VCaP (cell line): ENCODE data around the gene CXCL8.

Experiments used
- H3K27ac ChIP-seq: fragments of 450-650 bp; 2 replicates; pipeline ENCODE4 v1.5.1; 2017
- CTCF ChIP-seq: fragments of 450-650 bp; conservative IDR thresholded peaks from 2 replicates; pipeline ENCODE4 v1.5.1; 2017; ENCODE audit warnings: mild to moderate bottlenecking, moderate library complexity

CXCL8 gene

GRCh38 chr4:73740353-73740778 is at the start of gene CXCL8:
Gene CXCL8, plus strand, starts transcription at chr4:73740569. Its CDS starts 90 bp downstream, at chr4:73740659.
- TF ChIP-seq CTCF: no peak
- peak within 1 kb of the TSS; percentile 71 for H3K27ac ChIP-seq

- peak overlapping the region; percentile 84 for H3K27ac ChIP-seq
These were observed 49.2 kb upstream of the CXCL8 start for GRCh38 chr4:73691201-73691600.

- peak overlapping the region; percentile 84 for H3K27ac ChIP-seq
- no peak for TF ChIP-seq CTCF
These were observed 48.6 kb upstream of the CXCL8 start for GRCh38 chr4:73691759-73692158.

- peak overlapping the region; percentile 84 for H3K27ac ChIP-seq
- TF ChIP-seq CTCF: no peak
These were observed 48.1 kb upstream of the CXCL8 start for GRCh38 chr4:73692254-73692653.

GRCh38 chr4:73692701-73693100 is 47.7 kb upstream of the CXCL8 start:
- no peak for TF ChIP-seq CTCF
- peak overlapping the region; percentile 84 for H3K27ac ChIP-seq

GRCh38 chr4:73693811-73694210 is 46.6 kb upstream of the CXCL8 start:
- peak overlapping the region; percentile 84 for H3K27ac ChIP-seq
- TF ChIP-seq CTCF: no peak

GRCh38 chr4:73698217-73698616 is 42.2 kb upstream of the CXCL8 start:
- no peak for TF ChIP-seq CTCF
- H3K27ac ChIP-seq: no peak overlapping the region

GRCh38 chr4:73701116-73701515 is 39.3 kb upstream of the CXCL8 start:
- H3K27ac ChIP-seq: no peak overlapping the region
- TF ChIP-seq CTCF: no peak
